T1000 (cell line): ENCODE results near the gene RPN2.

Experiments
- DNase-seq: peaks from one replicate; lab custom pipeline; 2025; ENCODE audit warnings: mixed read lengths; lab: John Stamatoyannopoulos, UW

RPN2 gene

DNA sequence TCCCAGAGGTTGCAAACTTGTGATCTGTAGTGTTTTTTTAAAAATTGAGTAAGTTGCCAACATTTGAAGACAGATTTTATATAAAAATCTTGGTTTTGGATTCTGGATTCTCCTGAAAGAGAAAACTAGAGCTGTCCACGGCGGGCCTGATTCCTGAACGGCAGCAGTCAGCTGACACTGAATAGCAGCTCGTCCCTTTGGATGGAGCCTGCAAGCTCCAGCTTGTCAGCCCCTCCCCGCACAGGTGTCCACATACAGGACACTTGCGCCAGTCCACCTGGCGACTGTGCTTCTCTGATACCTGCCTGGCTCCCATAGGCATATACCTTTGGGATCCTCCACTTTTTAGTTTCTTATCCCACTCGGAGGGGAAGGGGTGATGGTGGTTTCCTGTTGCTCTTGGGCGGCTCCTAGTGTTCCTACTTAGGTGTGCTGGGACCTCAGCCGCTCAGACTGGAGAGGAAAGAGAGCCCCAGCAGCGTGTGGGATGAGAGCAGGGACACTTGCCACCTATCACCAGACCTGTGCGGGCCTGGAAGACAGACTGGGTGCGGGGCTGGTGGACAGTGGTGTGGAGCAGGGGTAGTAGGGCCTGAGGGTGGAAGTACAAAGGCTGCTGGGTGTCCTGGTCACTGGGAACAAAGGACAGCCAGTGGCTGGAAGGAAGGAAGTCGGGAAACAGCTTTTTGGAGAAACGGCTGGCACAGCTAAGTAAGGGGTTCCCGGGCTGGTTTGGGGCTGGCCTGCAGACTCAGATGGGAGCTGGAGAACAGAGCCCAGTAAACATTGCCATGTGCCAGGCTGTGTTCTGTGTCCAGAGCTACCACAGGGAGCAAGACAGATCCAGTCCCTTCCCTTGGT, 64.2 kb downstream of the RPN2 start:
- no peak for DNase-seq

DNA sequence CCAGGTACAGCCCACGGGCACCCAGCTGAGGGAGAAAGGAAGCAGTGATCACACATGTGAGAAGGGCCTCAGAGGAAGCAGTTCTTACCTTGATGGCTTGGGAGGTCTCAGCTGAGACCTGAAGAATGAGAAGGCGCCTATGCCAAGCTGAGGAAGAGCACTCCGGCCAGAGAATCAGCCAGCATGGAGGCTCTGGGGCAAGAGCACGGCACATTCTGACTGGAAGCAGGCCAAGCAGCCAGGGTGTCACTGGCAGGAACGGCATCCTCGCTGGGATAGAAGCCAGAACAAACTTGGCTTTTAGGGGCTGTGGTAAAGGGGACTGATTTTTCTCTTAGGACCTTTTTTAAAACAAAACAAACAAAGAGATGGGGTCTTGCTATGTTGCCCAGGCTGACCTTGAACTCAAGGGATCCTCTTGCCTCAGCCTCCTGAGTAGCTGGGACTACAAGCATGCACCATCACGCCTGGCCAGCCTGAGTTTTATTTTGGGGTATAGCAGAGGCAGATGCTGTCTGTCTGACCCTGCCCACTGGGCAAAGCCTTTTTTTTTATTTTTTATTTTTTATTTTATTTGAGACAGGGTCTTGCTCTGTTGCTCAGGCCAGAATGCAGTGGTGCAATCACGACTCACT, 64.9 kb downstream of the RPN2 start:
- DNase-seq: no peak

- no peak for DNase-seq
These were observed 65.4 kb downstream of the RPN2 start for GRCh38 chr20:37244572-37244957.

DNA sequence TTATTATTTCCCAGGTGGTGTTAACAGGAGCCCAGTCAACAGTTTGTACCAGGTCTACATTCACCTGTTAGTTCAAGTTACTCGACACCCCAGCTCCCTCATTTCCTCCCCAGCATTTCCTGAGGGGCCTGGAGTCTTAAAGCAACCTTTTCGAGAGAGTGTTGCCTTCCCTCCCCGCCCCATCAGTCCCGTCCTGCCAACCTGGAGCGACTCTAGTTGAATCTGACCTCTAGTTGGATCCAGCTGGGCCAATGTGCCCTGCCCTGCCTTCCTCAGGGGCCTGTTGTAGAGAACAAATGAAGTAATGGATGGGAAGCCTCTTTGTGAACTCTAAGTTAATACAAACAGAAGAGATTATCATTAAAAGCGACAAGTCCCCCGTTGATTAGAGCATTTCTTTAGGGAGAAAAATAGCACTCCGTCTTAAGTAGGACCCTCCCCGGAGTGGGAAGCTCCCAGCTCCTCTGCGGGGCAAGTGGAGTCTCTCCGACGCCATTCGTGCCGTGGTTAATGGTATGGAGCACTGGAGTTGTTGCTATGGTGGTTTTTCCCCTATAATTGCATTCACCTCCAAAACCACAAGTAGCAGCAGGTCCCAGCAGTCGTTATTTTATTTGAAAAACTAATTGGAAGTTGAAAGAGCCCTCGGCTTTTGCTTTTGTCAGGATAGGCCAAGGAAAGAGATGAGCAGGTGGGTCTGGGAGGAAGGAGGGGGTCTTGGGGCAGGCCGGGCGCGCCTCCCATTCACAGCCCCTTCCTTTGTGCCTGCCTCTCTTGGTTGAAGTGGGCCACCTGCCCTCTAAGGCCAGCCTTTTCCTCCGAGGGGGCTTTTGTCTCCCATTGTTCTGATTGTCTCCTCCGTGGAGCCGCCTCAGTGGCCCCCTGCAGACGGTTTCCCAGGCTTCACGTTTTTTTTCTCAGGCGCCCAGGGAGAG, 66.4 kb downstream of the RPN2 start:
- no peak for DNase-seq

GRCh38 chr20:37246736-37247135, 67.6 kb downstream of the RPN2 start:
- no peak for DNase-seq

- DNase-seq: no peak
These were observed 68.4 kb downstream of the RPN2 start for GRCh38 chr20:37247547-37247946.

DNA sequence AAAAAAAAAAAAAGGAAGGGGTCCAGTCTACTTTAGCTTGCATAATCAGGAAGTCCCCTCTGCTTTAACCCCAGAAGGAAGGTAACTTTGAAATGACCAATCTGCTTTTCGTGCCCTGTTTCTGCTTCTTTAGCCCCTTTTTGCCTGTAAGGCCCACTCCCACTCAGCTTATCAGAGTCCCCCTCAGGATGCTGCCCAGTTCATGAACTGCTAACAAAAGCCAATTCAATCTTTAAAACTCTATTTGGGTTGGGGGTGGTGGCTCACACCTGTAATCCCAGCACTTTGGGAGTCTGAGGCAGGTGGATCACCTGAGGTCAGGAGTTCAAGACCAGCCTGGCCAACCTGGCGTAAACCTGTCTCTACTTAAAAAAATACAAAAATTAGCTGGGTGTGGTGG, 70.2 kb downstream of the RPN2 start:
- no peak for DNase-seq

DNA sequence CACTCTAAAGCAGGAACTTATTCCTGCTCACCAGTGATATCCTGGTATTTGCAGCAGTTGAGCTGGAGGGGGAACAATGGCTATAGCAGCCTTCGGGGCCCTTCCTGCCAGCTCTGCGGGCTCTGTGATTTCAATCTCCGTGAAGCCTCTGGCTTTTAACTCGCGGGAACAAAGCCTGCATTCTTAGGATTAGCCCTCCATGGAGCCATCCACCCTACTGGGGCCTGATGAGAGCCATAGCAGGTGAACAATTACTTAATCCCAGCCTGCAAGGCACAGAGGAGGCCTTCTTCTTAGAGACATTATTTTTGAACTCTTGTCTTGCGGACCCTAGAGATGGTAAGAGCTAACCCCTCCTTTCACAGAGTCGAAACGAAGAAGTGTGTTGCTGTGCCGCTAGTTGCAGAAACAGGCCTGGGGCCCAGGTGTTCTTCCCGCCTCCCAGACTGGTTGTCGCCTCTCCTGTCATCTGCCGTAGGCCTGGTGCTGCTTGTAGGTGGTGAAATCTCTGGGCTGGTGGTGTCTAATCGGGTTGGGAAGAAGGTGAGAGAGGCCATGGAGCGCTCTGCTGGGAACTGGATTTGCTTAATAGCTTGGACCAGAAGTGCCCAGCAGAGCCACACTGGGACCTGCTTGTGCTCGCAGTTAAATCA, 72.8 kb downstream of the RPN2 start:
- DNase-seq: no peak

- DNase-seq: no peak
These were observed 74.0 kb downstream of the RPN2 start for GRCh38 chr20:37253087-37253486.

- DNase-seq: no peak
These were observed 75.2 kb downstream of the RPN2 start for GRCh38 chr20:37254114-37254878.

DNA sequence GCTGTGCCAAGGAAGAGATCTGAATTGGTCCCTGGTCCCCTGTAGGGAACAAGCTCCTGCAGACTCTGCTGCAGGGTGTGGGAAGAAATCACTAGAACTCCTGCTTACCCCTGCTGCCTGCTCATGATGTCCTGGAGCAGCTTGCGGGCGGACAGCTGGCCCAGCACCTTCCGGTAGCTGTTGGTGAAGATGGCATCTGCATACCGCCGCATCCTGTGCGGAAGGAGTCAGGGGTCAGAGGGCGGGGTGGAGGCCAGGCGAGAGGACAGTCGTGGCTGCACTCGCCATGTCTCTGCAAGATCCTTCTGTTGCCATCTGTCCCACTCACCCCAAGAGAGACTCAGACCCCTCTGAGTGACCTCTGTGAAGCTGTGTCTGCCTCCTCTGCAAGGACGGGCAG, 77.2 kb downstream of the RPN2 start:
- no peak for DNase-seq

GRCh38 chr20:37257530-37257929, 78.4 kb downstream of the RPN2 start:
- DNase-seq: no peak

GRCh38 chr20:37257988-37258387, 78.9 kb downstream of the RPN2 start:
- no peak for DNase-seq

GRCh38 chr20:37259031-37259430, 79.9 kb downstream of the RPN2 start:
- no peak for DNase-seq

DNA sequence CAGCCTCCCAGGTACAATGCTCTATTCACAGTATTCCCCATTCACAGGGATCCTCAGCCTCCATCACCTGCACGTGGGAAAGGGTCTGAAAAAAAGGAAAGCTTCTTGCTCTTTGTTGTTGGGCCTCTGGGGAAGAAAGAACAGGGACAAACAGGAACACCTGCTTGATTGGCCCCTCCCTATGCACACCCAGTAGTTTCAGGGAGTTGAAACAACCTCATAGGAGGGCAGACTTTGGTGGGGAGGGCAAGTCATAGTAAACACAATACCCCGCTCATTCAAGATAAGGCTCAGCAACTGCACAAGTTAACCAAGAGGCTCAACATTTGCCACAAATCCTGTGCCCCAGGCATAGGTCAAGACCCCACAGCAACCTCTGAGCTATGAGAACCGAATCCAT, 80.7 kb downstream of the RPN2 start:
- DNase-seq: no peak

DNA sequence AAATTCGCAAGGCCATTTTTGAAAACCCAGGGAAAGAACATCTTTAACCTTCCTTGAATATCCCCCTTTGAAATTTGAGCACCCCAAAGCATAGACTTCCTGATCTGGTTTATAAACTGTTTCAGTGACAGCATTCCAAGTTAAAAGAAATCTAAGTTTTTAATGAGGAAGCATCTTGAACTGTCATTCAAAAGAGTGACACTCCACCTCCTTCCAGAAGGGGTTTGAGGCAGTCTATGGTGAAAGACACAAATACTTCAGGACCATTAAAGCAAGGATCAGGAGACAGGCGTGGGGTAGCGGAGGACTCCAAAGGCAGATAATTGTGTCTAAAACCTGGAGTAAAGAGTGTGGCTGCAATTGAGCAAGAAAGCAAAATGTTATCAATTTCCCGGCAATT, 81.8 kb downstream of the RPN2 start:
- DNase-seq: no peak

DNA sequence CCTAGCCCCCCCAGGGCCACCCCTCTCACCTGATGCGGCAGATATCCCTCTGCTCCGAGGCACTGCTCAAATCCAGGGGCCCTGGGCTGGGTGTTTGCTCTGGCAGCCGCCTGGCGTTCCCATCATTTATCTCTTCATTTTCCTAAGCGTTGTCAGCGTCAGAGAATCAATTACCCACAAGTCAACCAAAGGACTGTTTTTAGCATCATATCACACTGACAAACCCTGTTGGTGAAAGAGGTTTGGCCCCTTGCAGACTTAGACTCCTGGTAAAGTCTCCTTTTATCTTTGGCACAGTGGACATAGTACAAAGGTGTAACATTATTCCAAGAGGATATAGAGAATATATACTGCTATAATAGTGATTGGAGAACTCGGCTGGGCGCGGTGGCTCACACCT, 82.6 kb downstream of the RPN2 start, which contains the start of gene GHRH:
TSS of gene GHRH (minus strand) at position 101 of the 400 bp plus-strand sequence. CDS start 4,925 bp downstream, outside the sequence.
- DNase-seq: no peak

GRCh38 chr20:37262505-37262904, 83.4 kb downstream of the RPN2 start:
- no peak for DNase-seq

DNA sequence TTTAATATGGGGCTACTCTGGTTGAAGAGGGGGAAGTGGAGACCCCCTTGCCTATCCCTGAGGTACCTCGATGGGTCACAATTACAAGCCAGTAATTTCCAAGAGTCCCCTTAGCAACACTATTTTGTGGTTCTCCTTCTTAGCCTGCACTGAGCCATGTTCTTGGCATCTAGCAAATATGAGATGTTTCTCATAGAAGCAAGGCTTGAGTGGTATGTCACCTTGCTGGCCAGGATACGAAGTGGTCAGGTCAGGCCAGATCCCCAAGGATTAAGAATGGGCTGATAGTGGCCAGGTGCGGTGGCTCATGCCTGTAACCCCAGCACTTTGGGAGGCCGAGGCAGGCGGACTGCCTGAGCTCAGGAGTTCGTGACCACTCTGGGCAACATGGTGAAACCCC, 84.6 kb downstream of the RPN2 start:
- DNase-seq: no peak

DNA sequence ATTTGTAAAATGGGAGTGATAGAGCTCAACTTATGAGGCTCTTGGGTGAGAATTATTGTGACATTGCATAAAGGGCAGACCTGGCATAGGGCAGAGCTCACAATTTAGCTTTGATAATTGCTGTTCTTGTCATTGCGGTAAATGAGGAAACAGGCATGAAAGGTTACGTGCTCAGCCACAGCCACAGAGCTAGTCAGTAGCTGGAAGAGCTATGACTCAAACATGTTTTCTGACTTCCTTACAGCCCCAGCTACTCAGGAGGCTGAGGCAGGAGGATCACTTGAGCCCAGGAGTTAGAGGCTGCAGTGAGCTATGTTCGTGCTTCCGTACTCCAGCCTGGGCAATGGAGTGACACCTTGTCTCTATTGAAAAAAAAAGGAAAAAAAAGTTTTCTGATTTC, 86.0 kb downstream of the RPN2 start:
- DNase-seq: no peak
